DND-41 (cell line): ENCODE data around the gene PHETA2.

Experiments
- CTCF ChIP-seq: IDR thresholded peaks from 2 replicates; pipeline ENCODE4 v1.5.1; 2012; ENCODE audit warnings: borderline replicate concordance, low read length, moderate library complexity, mild to moderate bottlenecking; ENCODE audit not compliant: poor library complexity, severe bottlenecking; ENCODE audit errors: extremely low read depth
- EZH2 ChIP-seq: IDR thresholded peaks from 3 replicates; pipeline ENCODE4 v1.6.1; 2012; ENCODE audit warnings: borderline replicate concordance, low read depth, mild to moderate bottlenecking, moderate library complexity, low read length, inconsistent platforms; ENCODE audit not compliant: severe bottlenecking

GRCh38 chr22:42114721-42115120, 40.7 kb downstream of the PHETA2 start:
- no peak for TF ChIP-seq CTCF
- no peak for TF ChIP-seq EZH2
